ENCODE results near the gene RBFA. TPM values are rescaled to one million over a fixed set of nuclear protein-coding genes. Genes with fewer than 3 reads are reported as not detected.

Gene RBFA
- total and polyA plus RNA-seq, 3 donors from 2014 or later: 25.9 to 57.6 (median 57.0) TPM

DNA sequence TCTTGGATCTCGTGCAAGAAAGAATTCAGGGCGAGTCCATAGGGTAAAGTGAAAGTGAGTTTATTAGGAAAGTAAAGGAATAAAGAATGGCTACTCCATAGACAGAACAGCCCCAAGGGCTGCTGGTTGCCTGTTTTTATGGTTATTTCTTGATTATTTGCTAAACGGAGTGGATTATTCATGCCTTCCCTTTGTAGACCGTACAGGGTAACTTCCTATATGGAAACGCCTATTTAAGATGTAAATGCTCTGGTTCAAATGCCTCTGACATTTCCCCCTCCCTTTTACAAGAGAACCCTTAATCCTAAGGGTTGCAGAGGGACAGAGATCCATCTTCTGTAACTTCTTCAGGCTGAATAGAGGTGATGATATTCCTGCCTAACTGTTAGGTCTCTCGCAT is 25.7 kb downstream of the RBFA start:
- intact Hi-C loops (cut with DNase I; ENCODE audit: low total_unique reads): no loop called here
- WGBS, 2 donors: 84 to 89% methylated on average over 6 of the region's 6 CpGs

GRCh38 chr18:80065705-80066104 is 31.5 kb downstream of the RBFA start:
- DNase-seq: no peak
- Histone ChIP-seq H3K4me3 (no peak overlapping the region), H3K27ac (no peak overlapping the region), H3K27me3 (no peaks in the 10 kb centered on the region), H3K36me3 (ENCODE audit: low read depth, missing control alignments) (no peaks in the 10 kb centered on the region), H3K9me3 (no peaks in the 10 kb centered on the region), H3K4me1 (no peaks in the 10 kb centered on the region)
- TF ChIP-seq POLR2A (IDR thresholded peaks at IDR 0.05) (no peak), CTCF (IDR thresholded peaks at IDR 0.05) (no peak)
- WGBS, 2 donors: 84 to 95% methylated on average over 4 to 9 of the region's 9 CpGs
- intact Hi-C loops (cut with DNase I; ENCODE audit: low total_unique reads): no loop called here

More for the DNA sequence above, 25.7 kb downstream of the RBFA start:
- TF ChIP-seq CTCF (IDR thresholded peaks at IDR 0.05): no peak
- TF ChIP-seq POLR2A (IDR thresholded peaks at IDR 0.05): no peak
- Histone ChIP-seq H3K36me3 (ENCODE audit: low read depth, missing control alignments) (no peaks in the 10 kb centered on the region), H3K4me1 (no peaks in the 10 kb centered on the region), H3K9me3 (no peaks in the 10 kb centered on the region), H3K27me3 (no peaks in the 10 kb centered on the region), H3K4me3 (no peak overlapping the region), H3K27ac (no peak overlapping the region)
- no peak for DNase-seq

DNA sequence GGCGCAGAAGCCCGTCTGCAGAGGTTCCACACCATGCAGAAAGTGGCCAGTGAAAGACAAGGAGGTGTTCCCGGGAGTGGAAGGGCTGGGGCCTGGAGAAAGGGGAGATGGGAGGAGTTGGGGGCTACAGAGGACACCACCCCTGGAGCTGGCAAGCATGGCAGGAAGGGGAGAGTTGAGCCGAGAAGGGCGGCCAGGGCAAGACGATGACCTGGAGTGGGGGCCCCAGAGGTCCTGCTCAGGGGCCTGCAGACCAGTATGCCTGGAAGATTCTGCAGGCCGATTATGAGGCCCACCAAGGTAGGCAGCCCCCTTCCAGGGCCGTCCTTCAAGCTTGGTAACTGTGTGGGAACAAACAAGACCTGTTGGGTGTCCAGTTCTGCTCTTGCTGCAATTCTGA is 33.1 kb downstream of the RBFA start:
- no peak overlapping the region for H3K4me3 ChIP-seq
- H3K36me3 ChIP-seq (ENCODE audit: low read depth, missing control alignments): no peaks in the 10 kb centered on the region
- 80 to 95% methylated on average over 6 to 8 of the region's 8 CpGs for WGBS, 2 donors
- H3K4me1 ChIP-seq: no peaks in the 10 kb centered on the region
- intact Hi-C loops (cut with DNase I; ENCODE audit: low total_unique reads): no loop called here
- DNase-seq: no peak
- TF ChIP-seq CTCF (IDR thresholded peaks at IDR 0.05): no peak
- no peak for TF ChIP-seq POLR2A (IDR thresholded peaks at IDR 0.05)
- H3K27ac ChIP-seq: no peak overlapping the region
- H3K9me3 ChIP-seq: no peaks in the 10 kb centered on the region
- H3K27me3 ChIP-seq: no peaks in the 10 kb centered on the region

GRCh38 chr18:80067897-80068296 is 33.7 kb downstream of the RBFA start:
- intact Hi-C loops (cut with DNase I; ENCODE audit: low total_unique reads): no loop called here
- no peak for TF ChIP-seq POLR2A (IDR thresholded peaks at IDR 0.05)
- no peak for TF ChIP-seq CTCF (IDR thresholded peaks at IDR 0.05)

GRCh38 chr18:80068571-80069272 is 34.5 kb downstream of the RBFA start:
- H3K4me1 ChIP-seq: no peaks in the 10 kb centered on the region
- H3K27me3 ChIP-seq: no peaks in the 10 kb centered on the region
- intact Hi-C loops (cut with DNase I; ENCODE audit: low total_unique reads): no loop called here
- WGBS, 2 donors: 81 to 89% methylated on average over 10 of the region's 10 CpGs
- no peak overlapping the region for H3K4me3 ChIP-seq
- no peak overlapping the region for H3K27ac ChIP-seq
- no peaks in the 10 kb centered on the region for H3K9me3 ChIP-seq
- no peaks in the 10 kb centered on the region for H3K36me3 ChIP-seq (ENCODE audit: low read depth, missing control alignments)
- TF ChIP-seq POLR2A (IDR thresholded peaks at IDR 0.05) (no peak), CTCF (IDR thresholded peaks at IDR 0.05) (no peak)
- no peak for DNase-seq

More at GRCh38 chr18:80067897-80068296, 33.7 kb downstream of the RBFA start:
- Histone ChIP-seq H3K4me1 (no peaks in the 10 kb centered on the region), H3K27ac (no peak overlapping the region), H3K4me3 (no peak overlapping the region), H3K9me3 (no peaks in the 10 kb centered on the region), H3K36me3 (ENCODE audit: low read depth, missing control alignments) (no peaks in the 10 kb centered on the region), H3K27me3 (no peaks in the 10 kb centered on the region)
- DNase-seq: no peak
- WGBS, 2 donors: 92 to 96% methylated on average over 10 of the region's 10 CpGs
